Measurements from ENCODE around the gene ST6GAL2.

DNA sequence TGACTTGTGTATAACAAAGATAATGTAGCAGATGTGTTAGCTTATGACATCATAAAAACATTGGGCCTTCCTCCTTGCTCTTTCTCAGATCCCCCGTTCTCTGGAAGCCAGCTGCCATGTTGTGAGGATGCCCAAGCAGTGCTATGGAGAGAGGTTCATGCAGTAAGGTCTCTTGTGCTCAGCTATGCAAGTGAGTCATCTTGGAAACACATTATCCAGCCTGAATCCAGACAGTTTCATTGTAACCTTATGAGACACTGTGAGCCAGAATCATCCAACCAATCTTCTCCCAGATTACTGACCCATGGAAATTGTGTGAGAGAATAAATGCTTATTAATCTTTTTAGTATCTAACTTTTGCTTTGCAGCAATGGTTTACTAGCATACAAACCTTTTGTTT lies 60.8 kb downstream of the ST6GAL2 start:
- no peak for TF ChIP-seq CEBPB (IDR thresholded peaks at IDR 0.05)
- TF ChIP-seq, protein P1, sequence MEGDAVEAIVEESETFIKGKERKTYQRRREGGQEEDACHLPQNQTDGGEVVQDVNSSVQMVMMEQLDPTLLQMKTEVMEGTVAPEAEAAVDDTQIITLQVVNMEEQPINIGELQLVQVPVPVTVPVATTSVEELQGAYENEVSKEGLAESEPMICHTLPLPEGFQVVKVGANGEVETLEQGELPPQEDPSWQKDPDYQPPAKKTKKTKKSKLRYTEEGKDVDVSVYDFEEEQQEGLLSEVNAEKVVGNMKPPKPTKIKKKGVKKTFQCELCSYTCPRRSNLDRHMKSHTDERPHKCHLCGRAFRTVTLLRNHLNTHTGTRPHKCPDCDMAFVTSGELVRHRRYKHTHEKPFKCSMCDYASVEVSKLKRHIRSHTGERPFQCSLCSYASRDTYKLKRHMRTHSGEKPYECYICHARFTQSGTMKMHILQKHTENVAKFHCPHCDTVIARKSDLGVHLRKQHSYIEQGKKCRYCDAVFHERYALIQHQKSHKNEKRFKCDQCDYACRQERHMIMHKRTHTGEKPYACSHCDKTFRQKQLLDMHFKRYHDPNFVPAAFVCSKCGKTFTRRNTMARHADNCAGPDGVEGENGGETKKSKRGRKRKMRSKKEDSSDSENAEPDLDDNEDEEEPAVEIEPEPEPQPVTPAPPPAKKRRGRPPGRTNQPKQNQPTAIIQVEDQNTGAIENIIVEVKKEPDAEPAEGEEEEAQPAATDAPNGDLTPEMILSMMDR (IDR thresholded peaks at IDR 0.05): no peak
- no peak for TF ChIP-seq BHLHE40 (IDR thresholded peaks at IDR 0.05; ENCODE audit: low read depth, low read length)
- no peak for TF ChIP-seq MYC (IDR thresholded peaks at IDR 0.05; ENCODE audit: borderline replicate concordance, low read length)
